Neuron (in vitro differentiated cells): ENCODE data around the gene SLC25A21.

Source experiments
- H2AFZ ChIP-seq: one replicate; pipeline ENCODE4 v1.6.1; 2013; ENCODE audit warnings: low read depth, mild to moderate bottlenecking, inconsistent platforms, low read length, moderate library complexity
- H3K27me3 ChIP-seq: one replicate; pipeline ENCODE4 v1.6.1; 2013; ENCODE audit warnings: low read length; ENCODE audit not compliant: insufficient read depth
- H3K36me3 ChIP-seq: one replicate; pipeline ENCODE4 v1.6.1; 2013; ENCODE audit warnings: low read length; ENCODE audit not compliant: insufficient read depth
- H3K4me1 ChIP-seq: one replicate; pipeline ENCODE4 v1.6.1; 2013; ENCODE audit warnings: low read length; ENCODE audit not compliant: insufficient read depth
- H3K4me3 ChIP-seq: 2 replicates; pipeline ENCODE4 v1.5.1; 2013; ENCODE audit warnings: mild to moderate bottlenecking, low read length, moderate library complexity
- H3K9me3 ChIP-seq: one replicate; pipeline ENCODE4 v1.6.1; 2013; ENCODE audit warnings: low read length

The SLC25A21 gene

DNA sequence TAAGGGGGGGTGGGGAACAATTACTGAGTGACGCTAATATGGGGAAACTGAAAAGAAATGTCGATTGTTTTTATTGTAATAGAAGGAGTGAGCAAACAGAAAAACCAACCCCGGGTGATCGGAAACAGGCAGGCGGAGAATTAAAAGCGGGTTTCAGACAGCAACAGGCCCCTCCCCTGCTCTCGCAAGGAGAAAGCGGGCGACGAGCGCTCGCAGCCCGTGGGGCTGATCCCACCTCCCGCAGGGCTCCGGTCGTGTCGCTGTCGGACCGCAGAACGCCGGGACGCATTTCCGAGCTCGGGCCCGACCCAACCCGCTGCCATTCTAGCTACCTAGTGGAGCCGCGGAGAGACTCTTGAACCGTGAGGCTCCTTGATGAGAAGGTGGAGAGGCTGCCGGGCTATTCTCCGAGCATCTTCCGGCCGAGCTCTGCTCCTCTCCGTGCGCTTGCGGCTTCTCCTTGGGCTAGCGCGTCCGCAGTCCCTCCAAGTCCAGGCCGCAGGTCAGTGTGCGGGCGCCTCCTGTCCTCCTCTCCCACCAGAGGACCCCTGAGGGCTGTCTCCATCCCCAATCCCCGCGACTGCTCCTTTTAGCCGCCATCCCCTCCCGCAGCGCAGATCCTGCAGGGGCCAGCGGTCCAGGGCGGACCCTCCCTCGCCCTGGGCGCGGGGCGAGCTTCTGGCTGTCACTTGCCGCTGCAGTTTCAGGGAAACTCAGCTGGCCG, 514.8 kb downstream of the SLC25A21 start:
- H3K4me3 ChIP-seq: peak overlapping the region; percentile 12
- no peaks in the 10 kb centered on the region for H3K36me3 ChIP-seq
- no peaks in the 10 kb centered on the region for H3K9me3 ChIP-seq
- H3K4me1 ChIP-seq: peaks cover 42% of the 10 kb centered on the region
- peaks cover 95% of the 10 kb centered on the region for H3K27me3 ChIP-seq
- H2AFZ ChIP-seq: peak overlapping the region; percentile 60

DNA sequence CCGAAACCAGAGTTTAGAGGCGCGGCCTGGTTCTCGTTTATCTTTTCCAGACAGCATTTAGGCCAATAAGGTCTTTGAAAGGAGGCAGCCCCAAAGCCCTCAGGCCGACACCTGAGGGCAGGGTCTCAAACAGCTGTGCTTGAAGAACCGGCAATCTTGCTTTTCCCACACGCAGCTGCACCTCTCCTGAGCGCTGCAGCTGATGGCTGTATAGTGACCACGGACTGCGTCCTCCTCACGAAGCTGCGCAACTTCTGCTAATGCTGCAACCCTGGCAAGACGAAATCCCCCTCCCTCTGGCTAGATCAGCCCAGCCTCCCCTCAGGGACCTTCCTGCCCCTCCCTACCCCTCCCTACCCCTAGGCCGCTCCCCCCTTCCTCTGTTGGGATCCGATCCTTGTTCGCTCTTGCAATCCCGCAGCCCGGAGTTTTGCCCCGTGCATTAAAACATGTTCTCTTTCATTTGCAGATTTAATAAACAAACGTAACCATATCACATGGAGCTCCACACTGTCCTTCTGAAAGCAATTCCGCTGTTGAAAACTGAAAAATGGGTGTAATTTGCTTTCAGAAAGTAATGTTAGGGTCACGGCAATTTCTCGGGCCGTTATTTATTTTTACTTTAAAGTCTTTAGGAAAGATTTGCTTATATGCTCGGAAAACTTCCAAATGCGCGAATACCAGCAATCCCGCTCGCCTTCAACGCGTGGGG, 515.6 kb downstream of the SLC25A21 start:
- H3K27me3 ChIP-seq: peaks cover 96% of the 10 kb centered on the region
- peak overlapping the region; percentile 60 for H2AFZ ChIP-seq
- no peaks in the 10 kb centered on the region for H3K36me3 ChIP-seq
- H3K4me1 ChIP-seq: peaks cover 37% of the 10 kb centered on the region
- no peaks in the 10 kb centered on the region for H3K9me3 ChIP-seq
- no peak overlapping the region for H3K4me3 ChIP-seq

DNA sequence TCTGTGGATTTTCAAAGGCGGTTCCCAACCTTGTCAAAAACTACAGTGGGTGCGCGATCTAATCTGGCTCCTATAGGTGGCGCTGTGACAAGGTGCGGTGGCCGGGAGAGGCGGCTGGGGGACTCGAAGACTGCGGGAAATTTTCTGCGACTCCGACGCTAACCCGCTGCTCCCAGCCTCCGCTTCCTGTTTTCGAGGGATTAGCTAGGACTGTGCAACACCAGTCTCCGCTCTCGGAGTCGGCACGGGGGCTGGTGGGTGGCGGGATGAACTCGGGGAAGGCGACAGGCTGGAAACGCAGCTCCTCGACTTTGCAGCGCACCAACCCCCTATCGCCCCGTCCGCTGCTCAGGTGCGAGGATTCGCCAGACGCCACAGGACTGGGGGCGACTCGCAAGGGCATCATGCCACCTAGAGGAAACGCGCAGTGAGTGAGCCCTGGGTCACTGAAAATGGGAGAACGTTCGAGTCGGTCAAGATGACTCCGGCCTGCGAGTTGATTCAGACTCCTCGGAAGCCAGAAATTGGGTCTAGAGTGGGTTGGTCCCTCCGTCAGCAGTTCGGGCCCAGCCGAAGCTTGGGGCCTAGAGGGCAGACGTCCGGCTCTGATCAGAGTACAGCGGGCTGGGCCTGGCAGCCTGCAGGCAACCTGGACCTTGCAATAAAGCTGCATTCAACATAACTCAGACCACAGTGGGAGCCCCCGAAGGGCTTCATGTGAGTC, 516.3 kb downstream of the SLC25A21 start:
- Histone ChIP-seq H2AFZ (no peak overlapping the region), H3K9me3 (no peaks in the 10 kb centered on the region), H3K36me3 (no peaks in the 10 kb centered on the region), H3K4me3 (no peak overlapping the region), H3K4me1 (peaks cover 32% of the 10 kb centered on the region), H3K27me3 (peaks cover 99% of the 10 kb centered on the region)

DNA sequence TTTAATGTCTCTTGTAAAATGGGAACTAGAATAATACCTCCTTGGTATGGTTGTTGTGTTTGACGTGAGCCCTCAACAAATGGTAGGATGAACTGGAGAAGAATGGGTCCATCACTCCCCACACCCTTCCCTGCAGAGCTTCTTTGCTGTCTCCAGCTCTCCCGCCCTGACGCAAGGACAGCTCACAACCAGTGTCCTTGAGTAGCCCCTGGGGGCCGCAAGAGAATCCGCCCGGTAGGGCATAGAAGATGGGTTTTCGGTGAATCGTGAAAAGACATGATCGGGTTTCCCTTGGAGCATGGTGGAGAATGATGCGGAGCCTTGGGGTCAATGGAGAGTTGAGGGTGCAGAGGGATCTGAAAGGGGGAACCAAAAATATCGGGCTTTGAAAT, 516.8 kb downstream of the SLC25A21 start:
- H3K9me3 ChIP-seq: no peaks in the 10 kb centered on the region
- H3K4me3 ChIP-seq: no peak overlapping the region
- H3K27me3 ChIP-seq: peaks cover 99% of the 10 kb centered on the region
- H3K4me1 ChIP-seq: peaks cover 30% of the 10 kb centered on the region
- H2AFZ ChIP-seq: no peak overlapping the region
- no peaks in the 10 kb centered on the region for H3K36me3 ChIP-seq

DNA sequence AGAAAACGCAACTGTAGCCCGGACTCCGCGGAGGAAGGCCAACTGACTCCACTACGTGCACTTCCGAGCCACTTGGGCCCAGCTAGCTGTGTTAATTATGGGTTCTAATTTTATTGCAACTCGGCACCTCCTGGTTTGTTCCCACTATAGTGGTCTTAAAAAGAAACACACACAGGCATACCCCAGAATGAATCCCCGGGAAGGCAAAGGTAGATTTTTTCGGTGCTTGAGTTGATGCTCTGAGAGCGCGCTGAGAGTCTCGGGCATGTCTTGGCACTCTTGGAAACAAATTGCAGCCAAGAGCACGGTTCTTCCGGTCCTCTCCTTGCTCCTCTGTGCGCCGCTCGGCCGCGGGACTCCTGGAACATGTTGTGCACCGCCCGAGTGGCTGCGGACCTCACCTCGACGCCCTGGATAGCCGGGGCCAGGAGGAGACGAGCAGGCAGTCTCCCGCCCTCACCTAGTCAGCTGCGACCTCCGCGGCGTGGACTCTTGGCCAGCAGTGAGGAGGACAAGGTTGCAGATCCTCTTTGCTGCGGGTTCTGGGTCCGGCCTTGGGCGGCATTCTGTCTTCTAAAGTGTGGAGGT, 517.5 kb downstream of the SLC25A21 start:
- Histone ChIP-seq H3K27me3 (peaks cover 99% of the 10 kb centered on the region), H3K4me3 (no peak overlapping the region), H3K4me1 (peaks cover 30% of the 10 kb centered on the region), H3K36me3 (no peaks in the 10 kb centered on the region), H2AFZ (no peak overlapping the region), H3K9me3 (no peaks in the 10 kb centered on the region)

DNA sequence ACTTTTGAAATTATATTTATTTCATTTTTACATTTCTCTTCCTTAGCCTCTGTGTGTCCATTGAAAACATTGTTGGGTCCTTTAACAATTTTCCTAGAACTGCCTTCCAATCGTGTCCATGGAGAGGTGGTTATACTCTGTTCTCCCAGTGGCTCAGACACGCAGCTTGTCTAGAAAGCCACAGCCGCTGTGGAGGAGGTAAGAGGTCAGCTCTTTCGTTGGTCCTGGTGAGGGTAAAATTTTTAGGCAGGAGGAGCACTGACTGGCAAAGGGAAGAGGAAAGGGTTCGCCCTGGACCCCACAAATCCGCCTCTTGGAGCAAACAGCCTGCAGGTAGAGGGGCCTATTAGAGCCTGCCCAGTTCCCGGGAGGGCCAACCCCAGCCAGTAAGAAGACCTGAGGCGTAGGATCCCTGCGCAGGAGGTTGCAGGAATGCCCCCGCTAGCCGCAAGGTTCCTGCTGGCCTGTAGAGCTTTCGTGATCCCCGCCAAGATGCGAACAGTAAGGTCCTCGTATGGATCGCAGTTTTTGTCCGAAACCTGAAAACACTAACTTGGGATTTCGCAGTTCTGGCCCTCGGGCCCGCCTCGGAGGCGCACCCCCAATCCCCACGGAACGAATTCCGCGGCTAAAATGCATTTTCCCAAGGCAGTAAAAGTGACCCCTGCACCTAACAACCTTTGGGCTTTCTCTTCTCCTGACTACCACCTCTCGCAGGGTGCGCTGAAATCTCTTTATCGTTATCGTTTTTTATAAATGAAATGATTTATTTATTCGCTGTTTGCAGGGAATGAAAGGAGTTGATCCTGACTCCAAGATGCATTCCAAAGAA, 518.2 kb downstream of the SLC25A21 start:
- no peak overlapping the region for H3K4me3 ChIP-seq
- no peaks in the 10 kb centered on the region for H3K9me3 ChIP-seq
- H3K27me3 ChIP-seq: peaks cover 99% of the 10 kb centered on the region
- no peaks in the 10 kb centered on the region for H3K36me3 ChIP-seq
- H2AFZ ChIP-seq: no peak overlapping the region
- H3K4me1 ChIP-seq: peaks cover 30% of the 10 kb centered on the region

DNA sequence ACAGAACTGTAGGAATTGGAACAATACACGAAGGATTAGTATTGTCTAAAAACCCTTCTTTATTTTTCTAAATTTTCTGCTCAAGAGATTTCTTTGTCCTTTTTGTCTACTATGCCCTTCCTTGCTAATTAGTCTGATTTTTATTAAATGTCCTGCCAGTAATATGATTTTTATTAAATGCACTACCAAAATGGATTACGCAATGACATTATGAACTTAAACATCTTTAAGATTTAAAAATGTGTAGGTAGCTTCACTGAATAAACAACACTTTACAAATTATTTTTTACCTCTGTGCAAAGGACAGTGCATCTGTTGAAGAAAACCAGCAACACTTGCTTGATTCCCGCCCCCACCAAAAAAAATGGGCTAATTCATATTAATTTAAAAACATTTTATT, 519.0 kb downstream of the SLC25A21 start:
- no peak overlapping the region for H3K4me3 ChIP-seq
- H2AFZ ChIP-seq: no peak overlapping the region
- H3K36me3 ChIP-seq: no peaks in the 10 kb centered on the region
- H3K4me1 ChIP-seq: peaks cover 25% of the 10 kb centered on the region
- no peaks in the 10 kb centered on the region for H3K9me3 ChIP-seq
- peaks cover 99% of the 10 kb centered on the region for H3K27me3 ChIP-seq

DNA sequence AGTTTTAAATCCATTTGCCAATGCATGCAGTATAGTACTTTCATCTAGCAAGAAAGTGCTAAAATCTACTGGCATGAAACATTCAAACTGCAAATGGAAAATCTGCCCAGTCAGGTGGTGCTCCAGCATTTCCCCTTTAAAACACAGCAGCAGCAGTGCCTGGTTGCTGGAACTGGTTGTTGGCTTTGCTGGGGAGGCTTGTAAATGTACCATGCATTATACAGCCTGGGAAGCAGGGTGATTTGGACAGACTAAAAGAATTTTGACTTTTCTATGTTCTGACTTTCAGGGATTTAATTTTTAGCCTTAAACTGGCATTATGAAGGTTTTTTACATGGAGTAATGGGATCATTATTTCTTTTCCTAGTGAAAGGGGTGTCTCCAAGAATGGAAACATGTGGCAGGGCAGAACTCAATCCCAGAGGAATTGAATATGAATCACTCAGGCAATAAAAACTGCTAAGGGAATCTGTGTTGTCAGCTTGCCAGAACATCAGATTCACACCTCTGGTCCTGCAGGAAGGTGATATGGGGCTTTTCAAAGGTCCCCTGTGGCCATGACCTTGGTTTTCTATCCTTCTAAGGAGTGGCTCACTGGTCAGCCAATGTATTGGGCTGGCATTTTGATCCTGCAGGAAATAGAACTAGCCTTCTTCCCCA, 519.7 kb downstream of the SLC25A21 start:
- no peaks in the 10 kb centered on the region for H3K9me3 ChIP-seq
- H2AFZ ChIP-seq: no peak overlapping the region
- H3K4me1 ChIP-seq: peaks cover 26% of the 10 kb centered on the region
- H3K4me3 ChIP-seq: no peak overlapping the region
- peaks cover 98% of the 10 kb centered on the region for H3K27me3 ChIP-seq
- H3K36me3 ChIP-seq: no peaks in the 10 kb centered on the region

DNA sequence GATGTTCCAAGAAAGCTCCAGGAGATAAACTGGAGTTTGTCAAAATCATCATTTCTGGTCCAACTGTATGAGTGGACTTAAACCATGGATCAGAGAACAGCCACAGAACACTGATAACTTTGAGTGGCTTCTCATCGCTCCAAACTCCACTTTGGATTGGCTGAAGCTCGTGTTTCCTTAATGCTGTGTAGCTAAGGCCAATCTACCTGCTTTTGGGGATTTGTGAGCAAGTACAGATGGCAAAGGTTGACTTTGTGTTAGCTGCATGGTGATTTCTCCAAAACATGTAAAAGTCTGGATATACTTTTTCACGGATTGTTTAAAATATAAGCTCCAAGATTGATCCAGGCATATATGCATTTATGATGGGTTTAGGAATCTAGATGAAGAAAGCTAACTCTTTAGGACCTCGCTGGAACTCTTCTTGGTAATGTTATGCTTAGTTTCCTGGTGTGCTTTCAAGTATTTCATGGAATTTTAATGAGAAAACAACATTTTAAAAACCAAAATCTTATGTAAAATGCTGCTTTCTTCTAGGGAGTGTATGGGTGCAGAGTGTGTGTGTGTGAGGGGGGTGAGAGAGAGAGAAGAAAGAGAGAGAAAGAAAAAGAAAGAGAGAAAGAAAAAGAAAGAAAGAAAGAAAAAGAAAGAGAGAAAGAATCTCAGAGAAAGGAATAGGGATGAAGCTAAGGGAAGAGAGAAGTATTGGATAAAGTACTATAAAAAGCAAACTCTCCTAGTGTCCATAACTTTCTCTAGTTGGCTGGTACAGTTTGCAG, 522.3 kb downstream of the SLC25A21 start:
- no peaks in the 10 kb centered on the region for H3K36me3 ChIP-seq
- H3K4me3 ChIP-seq: no peak overlapping the region
- H3K4me1 ChIP-seq: peaks cover 5% of the 10 kb centered on the region
- no peaks in the 10 kb centered on the region for H3K9me3 ChIP-seq
- peaks cover 96% of the 10 kb centered on the region for H3K27me3 ChIP-seq
- H2AFZ ChIP-seq: no peak overlapping the region

DNA sequence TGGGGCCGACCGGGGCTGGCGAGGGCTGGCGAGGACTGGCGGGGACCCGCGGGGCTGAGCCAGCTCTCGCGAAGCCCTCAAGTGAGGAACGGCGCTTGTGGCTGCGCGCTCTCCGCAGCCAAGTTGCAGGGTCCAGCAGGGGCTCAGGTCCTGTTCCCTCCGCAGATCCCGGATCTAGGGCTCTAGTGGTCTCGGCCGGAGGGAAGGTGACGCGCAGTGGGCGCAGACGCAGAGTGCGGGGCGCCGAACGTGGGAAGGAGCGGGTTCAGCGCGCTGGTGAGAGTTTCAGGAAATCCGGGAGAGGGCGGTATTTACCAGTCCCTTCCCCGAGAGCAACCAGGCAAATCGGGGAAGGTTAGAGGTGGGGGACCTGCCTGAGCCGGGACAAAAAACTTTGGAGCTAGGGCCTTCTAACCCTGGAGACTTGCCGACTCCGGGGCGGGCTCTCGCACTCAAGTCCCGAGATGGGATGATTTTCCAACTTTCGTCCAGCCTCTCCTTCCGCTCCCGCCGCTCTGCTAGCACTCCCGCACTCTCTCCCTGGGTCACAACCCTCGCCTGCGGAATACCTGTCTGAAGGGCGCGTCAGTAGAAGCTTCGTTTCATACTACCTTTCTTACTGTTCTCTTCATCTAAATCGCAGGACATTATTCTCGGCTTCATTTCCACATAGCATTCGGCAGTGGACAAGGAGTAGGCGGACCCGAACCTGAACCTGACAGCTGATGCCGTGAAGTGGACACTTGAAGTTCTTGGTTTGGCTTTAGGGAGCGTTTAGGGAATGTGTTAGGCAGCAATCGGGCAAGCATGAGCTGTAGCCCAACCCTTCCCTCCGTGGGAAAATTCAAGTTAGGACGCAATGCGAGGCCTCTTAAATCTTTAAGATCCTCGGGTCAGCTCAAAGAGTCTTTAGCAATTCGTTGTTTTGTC, 524.3 kb downstream of the SLC25A21 start:
- no peaks in the 10 kb centered on the region for H3K36me3 ChIP-seq

DNA sequence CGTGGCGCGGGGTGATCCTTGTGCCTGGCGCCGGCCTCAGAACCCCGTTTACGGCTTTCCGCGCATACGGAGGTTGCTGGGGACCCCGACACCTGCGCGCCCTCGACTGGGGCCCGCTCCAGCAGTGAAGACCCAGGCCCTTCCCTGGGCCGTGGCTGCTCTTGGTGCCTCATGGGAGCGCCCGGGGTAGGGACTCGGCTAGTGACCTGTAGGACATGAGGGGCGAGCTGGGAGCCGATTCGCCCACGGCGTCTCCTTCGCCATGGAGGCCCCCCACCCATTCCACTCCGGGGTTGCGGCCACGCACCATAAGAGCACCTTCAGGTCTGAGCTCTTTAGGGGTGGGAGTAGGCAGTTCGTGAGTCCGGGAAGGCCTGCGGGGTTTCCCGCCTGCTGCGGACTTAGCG, 525.0 kb downstream of the SLC25A21 start:
- no peaks in the 10 kb centered on the region for H3K9me3 ChIP-seq
- peak overlapping the region; percentile 98 for H2AFZ ChIP-seq
- H3K27me3 ChIP-seq: peaks cover 77% of the 10 kb centered on the region
- peaks cover 5% of the 10 kb centered on the region for H3K4me1 ChIP-seq
- H3K36me3 ChIP-seq: no peaks in the 10 kb centered on the region
- H3K4me3 ChIP-seq: peak overlapping the region; percentile 53

More for the DNA sequence above, 524.3 kb downstream of the SLC25A21 start:
- H3K9me3 ChIP-seq: no peaks in the 10 kb centered on the region
- H2AFZ ChIP-seq: peak overlapping the region; percentile 98
- H3K27me3 ChIP-seq: peaks cover 83% of the 10 kb centered on the region
- peaks cover 5% of the 10 kb centered on the region for H3K4me1 ChIP-seq
- H3K4me3 ChIP-seq: peak overlapping the region; percentile 53
